ENCODE data around the gene SLC66A3.

The SLC66A3 gene

GRCh38 chr2:11145350-11145749 lies 9.9 kb upstream of the SLC66A3 start:
- H3K4me3 ChIP-seq (ENCODE audit: low read depth, low read length): no peak overlapping the region
- TF ChIP-seq CTCF (IDR thresholded peaks at IDR 0.05; ENCODE audit: control insufficient read depth, extremely low read depth, insufficient read depth): no peak
- no peak for DNase-seq (ENCODE audit: low read depth)

- TF ChIP-seq CTCF (IDR thresholded peaks at IDR 0.05; ENCODE audit: control insufficient read depth, extremely low read depth, insufficient read depth): no peak
- DNase-seq (ENCODE audit: low read depth): no peak
- no peak overlapping the region for H3K4me3 ChIP-seq (ENCODE audit: low read depth, low read length)
Measured at GRCh38 chr2:11146076-11146475, 9.2 kb upstream of the SLC66A3 start.

- H3K4me3 ChIP-seq (ENCODE audit: low read depth, low read length): no peak overlapping the region
- no peak for DNase-seq (ENCODE audit: low read depth)
- no peak for TF ChIP-seq CTCF (IDR thresholded peaks at IDR 0.05; ENCODE audit: control insufficient read depth, extremely low read depth, insufficient read depth)
Measured at GRCh38 chr2:11147263-11147662, 8.0 kb upstream of the SLC66A3 start.

DNA sequence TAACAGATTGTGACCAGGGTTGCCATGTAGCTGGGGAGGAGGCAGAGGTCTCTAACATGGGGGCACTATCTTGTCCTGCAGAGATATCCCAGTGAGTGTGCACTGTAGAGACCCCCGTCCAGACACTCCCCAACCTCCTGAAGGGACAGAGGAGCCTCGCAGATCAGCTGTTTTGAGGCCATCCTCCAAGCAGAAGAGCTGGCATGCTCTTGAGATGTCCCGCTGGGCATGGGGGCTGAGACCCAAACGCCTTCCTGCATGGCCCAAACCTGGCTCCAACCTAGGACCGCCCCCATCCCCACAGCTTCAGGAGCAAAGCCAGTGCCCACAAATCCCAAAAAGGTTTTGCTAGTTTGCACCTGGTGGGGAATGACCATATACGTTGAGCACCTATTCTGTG lies 2.7 kb upstream of the SLC66A3 start:
- H3K4me3 ChIP-seq (ENCODE audit: low read depth, low read length): no peak overlapping the region
- DNase-seq (ENCODE audit: low read depth): no peak
- no peak for TF ChIP-seq CTCF (IDR thresholded peaks at IDR 0.05; ENCODE audit: control insufficient read depth, extremely low read depth, insufficient read depth)

- TF ChIP-seq CTCF (IDR thresholded peaks at IDR 0.05; ENCODE audit: control insufficient read depth, extremely low read depth, insufficient read depth): no peak
- peak overlapping the region; percentile 44 for H3K4me3 ChIP-seq (ENCODE audit: low read depth, low read length)
- no peak for DNase-seq (ENCODE audit: low read depth)
Measured at GRCh38 chr2:11154016-11154922, 998 bp upstream of the SLC66A3 start.

DNA sequence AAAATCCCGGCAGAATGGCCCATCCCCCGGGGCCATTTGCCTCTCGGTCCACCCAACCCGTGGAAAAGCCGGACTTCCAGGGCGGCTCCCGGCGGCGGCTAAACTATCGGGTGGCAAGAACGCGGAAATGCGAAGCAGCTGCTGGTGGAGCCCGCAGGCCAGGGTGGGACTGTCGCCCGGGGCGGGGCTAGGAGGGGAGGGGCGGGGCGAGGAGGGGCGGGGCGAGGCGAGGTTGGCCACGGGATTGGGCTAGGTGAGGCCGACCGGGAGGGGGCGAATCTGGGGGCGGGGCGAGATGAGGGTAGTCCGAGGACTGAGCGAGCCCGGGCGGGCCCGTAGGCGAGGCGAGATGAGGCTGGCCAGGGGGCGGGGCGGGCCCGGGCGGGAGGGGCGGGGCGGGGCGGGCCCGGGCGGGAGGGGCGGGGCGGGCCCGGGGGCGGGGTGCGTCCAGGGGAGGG lies 315 bp upstream of the SLC66A3 start:
- peak; percentile 66 for DNase-seq (ENCODE audit: low read depth)
- H3K4me3 ChIP-seq (ENCODE audit: low read depth, low read length): peak overlapping the region; percentile 64
- TF ChIP-seq CTCF (IDR thresholded peaks at IDR 0.05; ENCODE audit: control insufficient read depth, extremely low read depth, insufficient read depth): no peak

Measured in LNCaP clone FGC (cell line).